ENCODE results near the gene TM6SF1.

TM6SF1 gene

DNA sequence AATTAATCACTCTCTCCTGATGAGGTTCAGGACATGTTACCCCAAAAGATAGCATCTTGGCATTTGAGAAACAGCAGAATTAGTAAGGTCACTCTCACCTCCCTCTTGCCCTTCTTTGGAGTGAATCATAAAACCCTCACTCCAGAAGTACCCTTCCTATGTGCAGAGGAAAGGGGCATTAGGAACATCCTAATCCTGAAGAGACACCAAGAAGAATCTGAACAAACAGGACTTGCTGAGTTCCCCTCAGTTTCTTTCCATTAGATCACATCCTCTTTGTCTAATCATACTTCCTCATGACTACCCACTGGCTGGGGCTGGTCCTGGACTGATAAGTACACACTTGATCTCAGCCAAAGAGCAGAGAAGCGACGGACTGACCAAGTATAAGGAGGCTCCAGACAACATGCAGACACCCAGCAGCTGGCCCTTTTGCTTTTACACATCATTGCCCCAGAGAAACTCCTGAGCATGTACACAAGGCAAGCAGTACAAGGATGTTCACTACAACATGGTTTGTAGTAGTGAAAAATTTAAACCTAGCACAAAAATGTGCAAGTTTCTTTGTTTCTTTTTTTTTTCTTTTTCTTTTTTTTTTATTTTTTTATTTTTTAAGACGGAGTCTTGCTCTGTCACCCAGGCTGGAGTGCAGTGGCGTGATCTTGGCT is 15.0 kb upstream of the TM6SF1 start:
- no peaks in the 10 kb centered on the region for H3K9me3 ChIP-seq (replicated peaks; ENCODE audit: insufficient read depth, low read length)
- H3K4me2 ChIP-seq (ENCODE audit: low read depth, low read length) = no peak overlapping the region
- no peaks in the 10 kb centered on the region for H3K4me1 ChIP-seq (ENCODE audit: low read length)
- no peak overlapping the region for H3K27ac ChIP-seq (ENCODE audit: low read length)
- TF ChIP-seq, protein P1, sequence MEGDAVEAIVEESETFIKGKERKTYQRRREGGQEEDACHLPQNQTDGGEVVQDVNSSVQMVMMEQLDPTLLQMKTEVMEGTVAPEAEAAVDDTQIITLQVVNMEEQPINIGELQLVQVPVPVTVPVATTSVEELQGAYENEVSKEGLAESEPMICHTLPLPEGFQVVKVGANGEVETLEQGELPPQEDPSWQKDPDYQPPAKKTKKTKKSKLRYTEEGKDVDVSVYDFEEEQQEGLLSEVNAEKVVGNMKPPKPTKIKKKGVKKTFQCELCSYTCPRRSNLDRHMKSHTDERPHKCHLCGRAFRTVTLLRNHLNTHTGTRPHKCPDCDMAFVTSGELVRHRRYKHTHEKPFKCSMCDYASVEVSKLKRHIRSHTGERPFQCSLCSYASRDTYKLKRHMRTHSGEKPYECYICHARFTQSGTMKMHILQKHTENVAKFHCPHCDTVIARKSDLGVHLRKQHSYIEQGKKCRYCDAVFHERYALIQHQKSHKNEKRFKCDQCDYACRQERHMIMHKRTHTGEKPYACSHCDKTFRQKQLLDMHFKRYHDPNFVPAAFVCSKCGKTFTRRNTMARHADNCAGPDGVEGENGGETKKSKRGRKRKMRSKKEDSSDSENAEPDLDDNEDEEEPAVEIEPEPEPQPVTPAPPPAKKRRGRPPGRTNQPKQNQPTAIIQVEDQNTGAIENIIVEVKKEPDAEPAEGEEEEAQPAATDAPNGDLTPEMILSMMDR (IDR thresholded peaks at IDR 0.05; ENCODE audit: low read length) = no peak
- TF ChIP-seq EZH2 (optimal IDR thresholded peaks at IDR 0.05; ENCODE audit: low read depth, low read length) (no peak), EZH2phosphoT487 (IDR thresholded peaks at IDR 0.05; ENCODE audit: low read length) (no peak)
- H3K36me3 ChIP-seq (replicated peaks; ENCODE audit: insufficient read depth, low read length) = no peaks in the 10 kb centered on the region
- H3K9me2 ChIP-seq (replicated peaks; ENCODE audit: insufficient read depth, low read length) = no peaks in the 10 kb centered on the region
- no peaks in the 10 kb centered on the region for H4K20me1 ChIP-seq (ENCODE audit: insufficient read depth, low read length)
- no peaks in the 10 kb centered on the region for H3K79me2 ChIP-seq (ENCODE audit: low read length)
- no peaks in the 10 kb centered on the region for H3F3A ChIP-seq (ENCODE audit: insufficient read depth, low read length)
- H3K27me3 ChIP-seq (replicated peaks; ENCODE audit: insufficient read depth, low read length) = no peaks in the 10 kb centered on the region
- no peak overlapping the region for H3K4me3 ChIP-seq (ENCODE audit: low read length)
- no peak overlapping the region for H2AFZ ChIP-seq (ENCODE audit: low read length)
- DNase-seq = no peak
- no peak overlapping the region for H3K9ac ChIP-seq (ENCODE audit: low read length)

DNA sequence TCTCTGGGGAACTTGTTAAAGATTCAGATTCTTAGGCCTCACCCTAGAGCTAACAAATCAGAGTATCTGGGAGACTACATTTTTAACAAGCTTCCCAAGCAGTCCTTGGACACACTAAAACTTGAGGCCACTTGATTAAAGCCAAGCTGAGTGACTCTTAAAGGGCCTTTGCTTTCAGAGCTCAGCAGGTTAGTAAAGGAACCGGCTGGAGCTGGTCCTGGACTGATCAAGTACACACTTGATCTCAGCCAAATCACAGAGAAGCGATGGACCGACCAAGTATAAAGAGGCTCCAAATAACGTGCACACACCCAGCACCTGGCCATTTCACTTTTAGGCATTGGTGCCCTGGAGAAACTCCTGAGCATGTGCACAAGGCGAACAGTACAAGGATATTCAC is 12.9 kb upstream of the TM6SF1 start:
- no peak for DNase-seq
- H3K36me3 ChIP-seq (replicated peaks; ENCODE audit: insufficient read depth, low read length) = no peaks in the 10 kb centered on the region
- H3K9me2 ChIP-seq (replicated peaks; ENCODE audit: insufficient read depth, low read length) = no peaks in the 10 kb centered on the region
- H3K4me2 ChIP-seq (ENCODE audit: low read depth, low read length) = no peak overlapping the region
- H3K4me3 ChIP-seq (ENCODE audit: low read length) = no peak overlapping the region
- H3F3A ChIP-seq (ENCODE audit: insufficient read depth, low read length) = no peaks in the 10 kb centered on the region
- H3K27ac ChIP-seq (ENCODE audit: low read length) = no peak overlapping the region
- no peaks in the 10 kb centered on the region for H3K27me3 ChIP-seq (replicated peaks; ENCODE audit: insufficient read depth, low read length)
- no peak overlapping the region for H2AFZ ChIP-seq (ENCODE audit: low read length)
- H3K9ac ChIP-seq (ENCODE audit: low read length) = no peak overlapping the region
- TF ChIP-seq EZH2 (optimal IDR thresholded peaks at IDR 0.05; ENCODE audit: low read depth, low read length) (no peak), EZH2phosphoT487 (IDR thresholded peaks at IDR 0.05; ENCODE audit: low read length) (no peak)
- TF ChIP-seq, protein P1 (IDR thresholded peaks at IDR 0.05; ENCODE audit: low read length) = no peak
- no peaks in the 10 kb centered on the region for H3K9me3 ChIP-seq (replicated peaks; ENCODE audit: insufficient read depth, low read length)
- no peaks in the 10 kb centered on the region for H3K79me2 ChIP-seq (ENCODE audit: low read length)
- H4K20me1 ChIP-seq (ENCODE audit: insufficient read depth, low read length) = no peaks in the 10 kb centered on the region
- no peaks in the 10 kb centered on the region for H3K4me1 ChIP-seq (ENCODE audit: low read length)

DNA sequence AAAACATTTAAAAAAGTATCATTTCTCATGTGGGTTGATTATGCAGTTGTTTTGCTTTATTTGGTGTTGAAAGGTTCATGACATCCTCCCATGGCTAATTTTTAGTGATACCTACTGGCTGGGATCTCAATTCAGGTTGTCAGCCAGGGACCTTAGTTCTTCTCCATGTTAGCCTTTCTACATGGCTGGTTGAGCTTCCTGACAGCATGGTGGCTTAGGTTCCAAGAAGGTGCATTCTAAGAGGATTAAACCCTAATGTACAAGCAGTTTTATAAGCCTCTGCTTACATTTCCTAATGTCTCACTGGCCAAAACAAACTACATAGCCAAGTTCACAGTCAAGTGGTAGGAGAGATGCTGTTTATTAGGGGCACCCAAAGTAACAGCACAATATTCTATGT is 9.4 kb upstream of the TM6SF1 start:
- no peak for DNase-seq
- no peaks in the 10 kb centered on the region for H3K9me3 ChIP-seq (replicated peaks; ENCODE audit: insufficient read depth, low read length)
- TF ChIP-seq EZH2phosphoT487 (IDR thresholded peaks at IDR 0.05; ENCODE audit: low read length) (no peak), EZH2 (optimal IDR thresholded peaks at IDR 0.05; ENCODE audit: low read depth, low read length) (no peak)
- TF ChIP-seq, protein P1 (IDR thresholded peaks at IDR 0.05; ENCODE audit: low read length) = no peak
- H3K4me3 ChIP-seq (ENCODE audit: low read length) = no peak overlapping the region
- H3K36me3 ChIP-seq (replicated peaks; ENCODE audit: insufficient read depth, low read length) = no peaks in the 10 kb centered on the region
- H3K9ac ChIP-seq (ENCODE audit: low read length) = no peak overlapping the region
- H3K4me2 ChIP-seq (ENCODE audit: low read depth, low read length) = no peak overlapping the region
- H3K9me2 ChIP-seq (replicated peaks; ENCODE audit: insufficient read depth, low read length) = no peaks in the 10 kb centered on the region
- no peaks in the 10 kb centered on the region for H3K27me3 ChIP-seq (replicated peaks; ENCODE audit: insufficient read depth, low read length)
- no peaks in the 10 kb centered on the region for H3F3A ChIP-seq (ENCODE audit: insufficient read depth, low read length)
- H3K27ac ChIP-seq (ENCODE audit: low read length) = no peak overlapping the region
- no peaks in the 10 kb centered on the region for H3K79me2 ChIP-seq (ENCODE audit: low read length)
- H4K20me1 ChIP-seq (ENCODE audit: insufficient read depth, low read length) = no peaks in the 10 kb centered on the region
- no peaks in the 10 kb centered on the region for H3K4me1 ChIP-seq (ENCODE audit: low read length)
- H2AFZ ChIP-seq (ENCODE audit: low read length) = no peak overlapping the region
